ENCODE measurements around the gene PDGFC.

Gene PDGFC

DNA sequence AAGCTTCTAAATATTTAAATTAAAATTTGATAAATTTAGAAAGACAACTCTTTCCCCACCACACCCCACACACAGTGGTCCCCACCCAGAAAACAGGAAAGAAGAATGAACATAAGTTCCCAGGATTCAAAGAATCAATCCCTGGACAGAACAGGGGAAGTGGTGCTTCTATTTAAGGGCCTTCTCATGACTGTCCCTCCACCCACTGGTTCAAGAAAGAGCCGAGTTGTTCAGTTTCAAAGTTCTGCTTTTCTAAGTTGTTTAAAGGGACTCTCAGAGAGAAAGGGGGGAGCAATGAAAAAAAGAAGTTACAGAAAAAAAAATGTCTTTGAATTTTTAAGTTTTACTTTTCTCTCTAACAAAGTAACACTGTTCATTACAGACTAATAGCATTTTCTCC is 195.8 kb downstream of the PDGFC start:
- no peaks in the 10 kb centered on the region for H3K27me3 Mint-ChIP-seq
- ATAC-seq (ENCODE audit: low read depth), result no peak

DNA sequence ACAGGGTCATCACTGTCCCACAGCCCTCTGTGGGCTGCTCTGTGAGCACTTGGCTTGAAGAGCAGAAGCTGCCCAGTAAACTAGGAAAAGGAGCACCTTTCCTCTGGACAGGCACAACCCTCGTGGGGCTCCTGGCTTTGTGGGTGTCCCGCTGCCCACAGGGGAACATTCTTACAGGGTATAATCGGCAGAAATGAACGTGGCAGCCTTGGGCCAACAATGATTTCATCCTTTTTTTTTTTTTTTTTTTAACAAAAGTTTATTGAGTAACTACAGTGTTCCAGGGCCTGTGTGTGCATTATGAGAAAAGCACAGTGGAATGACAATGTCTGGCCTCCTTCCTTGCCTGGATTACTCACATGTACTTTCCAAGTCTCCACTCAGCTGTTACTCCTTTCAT is 197.2 kb downstream of the PDGFC start:
- Mint-ChIP-seq H3K27me3 (no peaks in the 10 kb centered on the region), H3K4me1 (no peaks in the 10 kb centered on the region), H3K36me3 (no peaks in the 10 kb centered on the region), H3K27ac (no peak overlapping the region), H3K4me3 (no peak overlapping the region), H3K9me3 (peaks cover 2% of the 10 kb centered on the region)
- no peak for ATAC-seq (ENCODE audit: low read depth)
- DNase-seq (ENCODE audit: low spot score in 2 of 2), result no peak

More for the DNA sequence above, 195.8 kb downstream of the PDGFC start:
- Mint-ChIP-seq H3K27ac (no peak overlapping the region), H3K36me3 (no peaks in the 10 kb centered on the region), H3K9me3 (peaks cover 2% of the 10 kb centered on the region), H3K4me3 (no peak overlapping the region), H3K4me1 (no peaks in the 10 kb centered on the region)
- no peak for DNase-seq (ENCODE audit: low spot score in 2 of 2)

DNA sequence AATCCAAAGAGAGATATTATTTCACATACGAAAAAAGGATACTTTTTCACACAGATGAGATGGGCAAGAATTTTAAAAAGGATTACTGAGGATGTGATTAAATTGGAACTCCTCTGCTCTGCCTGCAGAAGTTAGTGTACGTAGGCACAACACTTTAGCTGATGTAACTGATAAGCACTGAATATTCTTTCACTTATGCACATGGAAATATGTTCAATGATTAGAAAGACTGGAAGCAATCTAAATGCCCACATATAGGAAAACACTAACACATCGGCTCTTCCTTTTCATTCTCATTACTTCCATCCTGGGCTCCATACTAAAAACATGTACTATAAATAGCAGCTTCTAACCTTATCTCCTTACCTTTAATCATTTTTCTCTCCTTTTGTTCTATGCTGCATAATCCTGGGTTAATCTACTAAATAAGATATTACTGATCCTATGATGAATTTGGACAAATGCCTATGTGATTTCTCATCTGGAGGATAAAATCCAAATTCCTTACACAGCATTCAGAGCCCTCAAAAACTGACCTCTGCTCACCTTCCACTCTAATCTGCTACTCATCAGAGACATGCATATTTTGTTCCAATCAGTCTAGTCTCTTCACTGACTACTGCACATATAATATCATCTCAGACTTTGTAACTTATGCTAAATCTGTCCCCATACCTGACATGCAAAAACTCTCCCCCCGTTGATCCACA is 197.8 kb downstream of the PDGFC start:
- Mint-ChIP-seq H3K4me3 (no peak overlapping the region), H3K9me3 (peaks cover 2% of the 10 kb centered on the region), H3K36me3 (no peaks in the 10 kb centered on the region), H3K4me1 (no peaks in the 10 kb centered on the region), H3K27me3 (no peaks in the 10 kb centered on the region), H3K27ac (no peak overlapping the region)
- ATAC-seq (ENCODE audit: low read depth), result no peak
- no peak for DNase-seq (ENCODE audit: low spot score in 2 of 2)

DNA sequence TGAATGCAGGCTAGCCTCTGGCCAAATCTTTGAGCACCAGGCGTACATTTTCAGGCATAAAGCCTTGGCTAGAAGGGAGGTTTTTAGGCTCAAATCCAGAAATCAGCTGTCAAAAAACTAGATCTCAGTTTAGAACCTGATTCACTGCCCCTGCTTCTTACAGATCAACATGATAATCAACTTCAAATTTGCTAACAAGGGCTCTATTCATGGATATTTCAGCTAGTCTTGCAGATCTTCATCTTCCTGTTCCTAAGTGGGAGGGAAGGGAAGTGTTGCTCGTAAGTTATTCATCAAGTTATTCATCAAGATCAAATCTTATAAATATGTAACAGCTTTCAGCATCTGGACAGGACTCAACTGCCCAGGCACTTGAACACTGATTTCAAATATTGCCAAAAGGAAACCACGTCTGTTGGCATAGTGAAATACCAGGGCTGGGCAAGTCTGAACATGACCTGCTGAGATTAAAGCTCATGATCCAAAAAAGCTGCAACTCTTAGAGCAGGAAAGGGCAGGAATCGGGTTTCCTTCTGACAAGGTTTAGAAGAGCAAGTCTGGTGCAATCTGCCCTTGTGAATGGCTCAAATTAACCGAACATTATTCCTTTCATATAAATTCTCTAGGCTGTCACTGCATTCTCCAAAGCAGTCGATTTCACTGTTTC is 200.3 kb downstream of the PDGFC start:
- Mint-ChIP-seq H3K4me1 (no peaks in the 10 kb centered on the region), H3K27me3 (no peaks in the 10 kb centered on the region), H3K36me3 (no peaks in the 10 kb centered on the region), H3K27ac (no peak overlapping the region), H3K9me3 (peaks cover 2% of the 10 kb centered on the region), H3K4me3 (no peak overlapping the region)
- DNase-seq (ENCODE audit: low spot score in 2 of 2) (no peak), ATAC-seq (ENCODE audit: low read depth) (no peak)

DNA sequence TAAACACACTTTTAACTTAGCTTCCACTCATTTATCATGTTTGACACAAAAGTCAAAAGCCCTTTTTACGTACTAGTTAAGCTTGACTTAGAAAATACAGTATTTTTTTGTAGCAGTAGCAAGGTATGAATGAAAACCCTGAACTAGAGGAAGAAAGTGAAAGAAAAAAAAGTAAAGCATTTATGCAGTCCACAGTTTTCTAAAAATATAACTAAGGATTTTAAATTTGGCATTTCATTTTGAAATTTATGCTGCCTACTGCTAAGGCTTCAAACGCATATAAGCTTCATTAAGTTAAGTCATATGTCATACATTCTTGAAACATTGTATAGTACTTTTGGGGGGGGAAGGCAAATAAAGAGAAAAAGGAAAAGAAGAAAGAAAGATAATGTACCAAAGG is 201.5 kb downstream of the PDGFC start:
- H3K4me1 Mint-ChIP-seq, result no peaks in the 10 kb centered on the region
- no peak overlapping the region for H3K27ac Mint-ChIP-seq
- no peak overlapping the region for H3K4me3 Mint-ChIP-seq
- ATAC-seq (ENCODE audit: low read depth) (no peak), DNase-seq (ENCODE audit: low spot score in 2 of 2) (no peak)
- H3K9me3 Mint-ChIP-seq, result peaks cover 3% of the 10 kb centered on the region
- no peaks in the 10 kb centered on the region for H3K36me3 Mint-ChIP-seq
- no peaks in the 10 kb centered on the region for H3K27me3 Mint-ChIP-seq

DNA sequence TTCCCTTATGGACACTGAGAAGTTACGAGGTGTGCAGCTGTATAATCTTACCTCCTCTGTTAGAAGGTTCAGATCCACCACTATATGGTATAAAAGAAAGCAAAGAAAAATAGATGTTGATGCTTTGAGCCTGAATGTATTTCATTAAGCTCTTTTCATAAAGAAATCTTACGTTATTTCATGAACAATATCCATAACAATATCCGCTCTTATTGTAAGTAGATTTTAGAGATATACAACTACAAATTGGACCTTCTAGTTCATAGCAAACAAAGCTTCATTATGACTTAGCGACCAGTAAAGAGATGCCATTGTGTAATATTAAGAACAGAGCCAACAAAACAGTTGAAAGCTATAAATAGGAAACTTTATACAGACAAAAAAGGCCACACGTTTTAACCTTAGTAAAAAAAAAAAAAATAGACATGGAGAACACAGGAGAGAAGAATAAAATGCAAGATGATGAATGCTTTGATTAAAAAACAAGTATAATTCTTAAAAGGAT is 203.6 kb downstream of the PDGFC start:
- H3K36me3 Mint-ChIP-seq, result no peaks in the 10 kb centered on the region
- no peak for ATAC-seq (ENCODE audit: low read depth)
- no peaks in the 10 kb centered on the region for H3K27me3 Mint-ChIP-seq

DNA sequence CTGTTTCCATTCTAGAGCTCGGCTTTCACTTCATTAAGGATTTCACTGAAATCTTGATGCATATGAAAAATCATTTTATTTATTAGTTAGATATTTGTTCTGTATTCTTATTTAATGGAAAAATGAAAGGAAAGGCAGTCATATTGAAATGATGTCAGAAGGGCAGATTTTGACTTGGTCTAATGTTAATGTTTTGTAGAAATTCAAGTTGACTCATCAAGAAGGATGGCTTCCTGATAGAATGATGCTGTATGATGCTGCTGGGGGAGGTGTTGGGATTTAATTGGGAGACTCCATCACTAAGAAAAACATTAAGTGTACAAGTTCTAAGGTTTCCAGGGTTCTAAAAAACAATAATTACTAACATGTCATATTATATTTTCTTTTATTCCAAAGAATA is 204.8 kb downstream of the PDGFC start:
- Mint-ChIP-seq H3K36me3 (no peaks in the 10 kb centered on the region), H3K27ac (no peak overlapping the region), H3K9me3 (peaks cover 2% of the 10 kb centered on the region), H3K4me1 (no peaks in the 10 kb centered on the region), H3K4me3 (no peak overlapping the region), H3K27me3 (no peaks in the 10 kb centered on the region)
- DNase-seq (ENCODE audit: low spot score in 2 of 2) (no peak), ATAC-seq (ENCODE audit: low read depth) (no peak)

More for the DNA sequence above, 203.6 kb downstream of the PDGFC start:
- DNase-seq (ENCODE audit: low spot score in 2 of 2), result no peak
- Mint-ChIP-seq H3K9me3 (peaks cover 2% of the 10 kb centered on the region), H3K4me1 (no peaks in the 10 kb centered on the region), H3K4me3 (no peak overlapping the region), H3K27ac (no peak overlapping the region)

DNA sequence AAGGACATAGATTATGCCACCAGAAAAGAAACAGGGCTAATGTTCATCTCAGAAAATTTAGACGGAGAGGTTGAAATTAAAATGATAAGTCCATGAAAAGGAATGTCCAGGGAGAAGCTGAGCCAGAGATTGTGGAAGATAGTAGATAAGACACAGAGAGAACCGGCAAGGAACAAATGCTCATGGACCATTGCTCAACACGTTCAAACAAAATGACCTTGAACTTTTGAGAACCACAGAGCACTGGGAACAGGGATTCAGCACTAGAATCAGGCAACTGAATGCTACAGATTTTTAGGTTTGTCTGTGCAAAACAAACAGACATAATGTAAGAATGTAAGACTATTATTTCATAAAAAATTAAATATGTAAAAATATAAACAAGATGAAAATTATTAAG is 206.3 kb downstream of the PDGFC start:
- H3K27ac Mint-ChIP-seq, result no peak overlapping the region
- H3K4me3 Mint-ChIP-seq, result no peak overlapping the region
- no peaks in the 10 kb centered on the region for H3K4me1 Mint-ChIP-seq
- no peaks in the 10 kb centered on the region for H3K36me3 Mint-ChIP-seq
- H3K9me3 Mint-ChIP-seq, result peaks cover 2% of the 10 kb centered on the region
- H3K27me3 Mint-ChIP-seq, result no peaks in the 10 kb centered on the region
- DNase-seq (ENCODE audit: low spot score in 2 of 2) (no peak), ATAC-seq (ENCODE audit: low read depth) (no peak)

DNA sequence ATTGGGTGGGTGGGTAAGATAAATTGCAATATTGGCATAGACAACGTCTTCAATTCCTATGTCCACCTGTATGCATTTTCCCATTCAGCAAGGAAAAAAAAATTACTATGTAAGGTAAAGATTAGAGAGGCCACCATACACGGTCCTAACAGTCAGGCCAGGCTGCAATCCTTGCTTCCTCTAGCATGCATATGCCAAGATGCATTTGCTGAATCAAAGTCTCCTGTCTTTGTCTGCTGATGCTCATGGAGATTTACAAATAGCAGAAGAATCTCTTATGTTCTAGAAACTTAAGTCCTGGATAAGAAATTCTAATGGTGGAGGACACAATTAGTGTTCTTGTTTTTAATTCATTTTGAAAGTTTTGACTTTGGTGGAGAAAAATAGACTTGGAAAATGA is 206.8 kb downstream of the PDGFC start:
- ATAC-seq (ENCODE audit: low read depth), result no peak
- no peaks in the 10 kb centered on the region for H3K27me3 Mint-ChIP-seq
- peaks cover 2% of the 10 kb centered on the region for H3K9me3 Mint-ChIP-seq
- H3K4me1 Mint-ChIP-seq, result no peaks in the 10 kb centered on the region
- DNase-seq (ENCODE audit: low spot score in 2 of 2), result no peak
- no peaks in the 10 kb centered on the region for H3K36me3 Mint-ChIP-seq
- no peak overlapping the region for H3K27ac Mint-ChIP-seq
- no peak overlapping the region for H3K4me3 Mint-ChIP-seq

DNA sequence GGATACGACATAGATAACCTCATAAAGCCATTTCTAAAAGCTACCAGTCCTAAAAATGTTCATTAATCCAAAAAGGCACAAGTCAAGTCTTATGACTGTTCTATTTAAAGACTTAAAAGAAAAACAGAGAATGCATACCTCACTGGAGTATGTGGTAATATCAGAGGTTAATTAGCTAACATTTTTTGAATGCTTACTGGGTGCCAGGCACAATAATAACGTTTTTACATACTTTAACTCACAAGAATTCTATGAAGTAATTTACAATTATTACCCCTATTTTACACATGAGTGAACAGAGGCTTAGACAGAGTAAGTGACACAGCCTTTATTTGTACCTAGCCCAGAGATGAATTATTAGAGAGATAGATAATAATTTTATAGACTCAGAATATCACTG is 207.5 kb downstream of the PDGFC start:
- ATAC-seq (ENCODE audit: low read depth), result no peak
- H3K9me3 Mint-ChIP-seq, result peaks cover 2% of the 10 kb centered on the region
- H3K4me3 Mint-ChIP-seq, result no peak overlapping the region
- no peaks in the 10 kb centered on the region for H3K4me1 Mint-ChIP-seq
- no peak overlapping the region for H3K27ac Mint-ChIP-seq
- DNase-seq (ENCODE audit: low spot score in 2 of 2), result no peak
- no peaks in the 10 kb centered on the region for H3K36me3 Mint-ChIP-seq
- no peaks in the 10 kb centered on the region for H3K27me3 Mint-ChIP-seq

DNA sequence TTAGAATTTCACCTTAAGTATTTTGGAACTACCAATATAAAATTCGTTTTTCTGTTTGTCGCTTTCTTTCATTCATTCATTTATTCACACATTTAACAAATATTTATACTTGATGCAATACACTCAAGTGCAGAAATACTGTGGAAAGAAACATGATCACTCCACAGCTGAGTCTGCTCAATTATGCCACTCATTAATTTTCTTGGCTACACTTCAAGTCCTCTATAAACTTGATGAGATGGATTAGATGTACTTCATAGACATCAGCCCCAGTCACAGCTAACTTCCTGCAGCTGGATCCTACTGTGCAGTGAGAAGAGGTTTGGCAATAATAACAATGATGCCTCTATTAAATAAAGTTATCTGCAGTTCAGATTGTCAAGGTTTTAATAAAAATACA is 208.1 kb downstream of the PDGFC start:
- H3K27me3 Mint-ChIP-seq, result no peaks in the 10 kb centered on the region
- no peak for ATAC-seq (ENCODE audit: low read depth)
- H3K4me3 Mint-ChIP-seq, result no peak overlapping the region
- DNase-seq (ENCODE audit: low spot score in 2 of 2), result no peak
- no peaks in the 10 kb centered on the region for H3K4me1 Mint-ChIP-seq
- H3K27ac Mint-ChIP-seq, result no peak overlapping the region
- H3K36me3 Mint-ChIP-seq, result no peaks in the 10 kb centered on the region
- H3K9me3 Mint-ChIP-seq, result peaks cover 2% of the 10 kb centered on the region

DNA sequence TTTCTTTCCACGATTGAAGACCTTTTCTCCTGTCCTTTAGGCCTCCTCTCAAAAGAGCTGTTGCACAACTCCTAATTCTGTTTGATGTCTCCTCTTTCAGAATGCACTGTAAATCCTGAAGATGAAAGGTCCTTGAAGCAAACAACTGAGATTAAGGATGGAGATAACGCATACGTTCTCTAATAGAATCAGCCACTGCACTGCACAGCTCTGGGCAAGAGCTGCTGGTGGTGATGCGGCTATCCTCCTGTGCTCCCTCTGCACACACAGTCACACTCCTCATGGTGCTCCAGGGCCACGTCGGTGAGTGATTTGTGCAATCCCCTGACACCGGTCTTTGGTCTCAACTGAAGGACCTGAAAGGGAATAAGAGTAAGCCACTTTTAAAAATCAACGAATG is 208.7 kb downstream of the PDGFC start:
- ATAC-seq (ENCODE audit: low read depth), result no peak

DNA sequence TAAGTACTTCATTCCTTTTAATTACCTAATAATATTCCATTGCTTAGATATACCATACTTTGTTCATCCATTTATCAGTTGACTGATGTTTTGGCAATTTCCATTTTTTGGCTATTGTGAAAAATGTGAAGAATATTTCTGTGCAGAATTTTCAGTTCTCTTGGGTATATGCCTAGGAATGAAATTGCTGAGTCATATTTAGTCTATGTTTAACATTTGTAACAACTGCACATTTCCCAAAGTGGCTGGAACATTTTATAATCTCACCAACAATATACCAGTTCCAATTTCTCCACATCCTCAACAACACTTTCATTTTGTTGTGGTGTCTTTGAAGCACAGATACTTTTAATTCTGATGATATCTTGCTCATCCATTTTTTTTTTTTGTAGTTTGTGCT is 215.5 kb downstream of the PDGFC start:
- Mint-ChIP-seq H3K36me3 (no peaks in the 10 kb centered on the region), H3K4me3 (no peak overlapping the region), H3K9me3 (peaks cover 11% of the 10 kb centered on the region), H3K4me1 (no peaks in the 10 kb centered on the region), H3K27me3 (no peaks in the 10 kb centered on the region), H3K27ac (no peak overlapping the region)
- ATAC-seq (ENCODE audit: low read depth) (no peak), DNase-seq (ENCODE audit: low spot score in 2 of 2) (no peak)

More for the DNA sequence above, 208.7 kb downstream of the PDGFC start:
- Mint-ChIP-seq H3K4me3 (no peak overlapping the region), H3K36me3 (no peaks in the 10 kb centered on the region), H3K27ac (no peak overlapping the region), H3K9me3 (peaks cover 5% of the 10 kb centered on the region), H3K4me1 (no peaks in the 10 kb centered on the region), H3K27me3 (no peaks in the 10 kb centered on the region)
- DNase-seq (ENCODE audit: low spot score in 2 of 2), result no peak

DNA sequence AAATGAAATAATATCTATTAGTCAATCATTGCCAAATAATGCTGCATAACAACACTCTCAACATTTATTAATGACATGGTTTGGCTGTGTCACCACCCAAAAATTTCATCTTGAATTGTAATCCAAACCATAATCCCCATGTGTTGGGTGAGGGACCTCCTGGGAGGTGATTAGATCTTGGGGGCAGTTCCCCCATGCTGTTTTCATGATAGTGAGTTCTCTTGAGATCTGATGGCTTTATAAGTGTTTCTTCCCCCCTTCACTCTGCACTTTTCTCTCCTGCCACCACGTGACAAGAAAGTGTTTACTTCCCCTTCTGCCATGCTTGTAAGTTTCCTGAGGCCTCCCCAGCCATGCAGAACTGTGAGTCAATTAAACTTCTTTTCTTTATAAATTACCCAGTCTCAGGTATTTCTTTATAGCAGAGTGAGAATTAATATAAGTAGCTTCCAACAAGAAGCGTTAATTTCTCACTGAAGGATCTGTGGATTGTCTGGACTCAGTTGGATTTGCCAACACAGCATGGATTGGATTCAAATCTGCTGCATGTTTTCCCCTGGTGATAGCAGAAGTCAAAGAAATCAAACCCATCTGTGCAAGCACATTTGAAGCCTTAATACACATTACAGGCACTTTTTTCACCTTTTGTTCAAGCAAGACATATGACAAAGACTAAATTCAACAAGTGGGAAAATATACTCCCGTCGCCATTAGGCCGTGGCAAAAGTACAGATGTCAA is 216.6 kb downstream of the PDGFC start:
- Mint-ChIP-seq H3K4me1 (no peaks in the 10 kb centered on the region), H3K9me3 (peaks cover 11% of the 10 kb centered on the region), H3K4me3 (no peak overlapping the region), H3K36me3 (no peaks in the 10 kb centered on the region), H3K27me3 (no peaks in the 10 kb centered on the region), H3K27ac (no peak overlapping the region)
- ATAC-seq (ENCODE audit: low read depth) (no peak), DNase-seq (ENCODE audit: low spot score in 2 of 2) (no peak)
